HG02610 (cell line): ENCODE results near the gene SP6.
A peak's percentile ranks its signal among the peaks of the same experiment; 100 is the strongest.

Experiments used
- ATAC-seq: cut with Tn5 transposase; IDR thresholded peaks from one replicate; pipeline ENCODE4 v1.9.1; 2021; ENCODE audit warnings: mild to moderate bottlenecking, moderate library complexity; ENCODE audit not compliant: unreplicated experiment

The SP6 gene

GRCh38 chr17:47857551-47858455, 6.8 kb upstream of the SP6 start:
- ATAC-seq: no peak

GRCh38 chr17:47856830-47857229, 5.9 kb upstream of the SP6 start:
- ATAC-seq: no peak

- ATAC-seq: no peak
These were observed 4.8 kb upstream of the SP6 start for GRCh38 chr17:47855737-47856136.

GRCh38 chr17:47853616-47854015, 2.7 kb upstream of the SP6 start:
- no peak for ATAC-seq

GRCh38 chr17:47852113-47852949, 1.4 kb upstream of the SP6 start:
- ATAC-seq: no peak

GRCh38 chr17:47851764-47852112, 775 bp upstream of the SP6 start:
- no peak for ATAC-seq

- no peak for ATAC-seq
These were observed 631 bp downstream of the SP6 start for GRCh38 chr17:47850373-47850691.

GRCh38 chr17:47848198-47848513, 2.8 kb downstream of the SP6 start:
- ATAC-seq: no peak

GRCh38 chr17:47847341-47848197, 3.4 kb downstream of the SP6 start:
- no peak for ATAC-seq

- no peak for ATAC-seq
These were observed 4.1 kb downstream of the SP6 start for GRCh38 chr17:47846716-47847340.

- ATAC-seq: no peak
These were observed 5.3 kb downstream of the SP6 start for GRCh38 chr17:47845716-47846075.

GRCh38 chr17:47844814-47845715, 5.9 kb downstream of the SP6 start:
- ATAC-seq: no peak

- ATAC-seq: no peak
These were observed 6.7 kb downstream of the SP6 start for GRCh38 chr17:47844227-47844626.

GRCh38 chr17:47843391-47843730, 7.6 kb downstream of the SP6 start:
- no peak for ATAC-seq

- no peak for ATAC-seq
These were observed 9.3 kb downstream of the SP6 start for GRCh38 chr17:47841488-47842291.

GRCh38 chr17:47840742-47841487, 10.0 kb downstream of the SP6 start, which contains the start of gene SCRN2:
SCRN2 (minus strand) TSS chr17:47841273; CDS start chr17:47840843, 430 bp downstream.
- peak; percentile 83 for ATAC-seq

- no peak for ATAC-seq
These were observed 10.8 kb downstream of the SP6 start for GRCh38 chr17:47840001-47840741.

- ATAC-seq: no peak
These were observed 11.9 kb downstream of the SP6 start for GRCh38 chr17:47839071-47839470.
